Measurements from ENCODE around the gene NUDCD3.

NUDCD3 gene

DNA sequence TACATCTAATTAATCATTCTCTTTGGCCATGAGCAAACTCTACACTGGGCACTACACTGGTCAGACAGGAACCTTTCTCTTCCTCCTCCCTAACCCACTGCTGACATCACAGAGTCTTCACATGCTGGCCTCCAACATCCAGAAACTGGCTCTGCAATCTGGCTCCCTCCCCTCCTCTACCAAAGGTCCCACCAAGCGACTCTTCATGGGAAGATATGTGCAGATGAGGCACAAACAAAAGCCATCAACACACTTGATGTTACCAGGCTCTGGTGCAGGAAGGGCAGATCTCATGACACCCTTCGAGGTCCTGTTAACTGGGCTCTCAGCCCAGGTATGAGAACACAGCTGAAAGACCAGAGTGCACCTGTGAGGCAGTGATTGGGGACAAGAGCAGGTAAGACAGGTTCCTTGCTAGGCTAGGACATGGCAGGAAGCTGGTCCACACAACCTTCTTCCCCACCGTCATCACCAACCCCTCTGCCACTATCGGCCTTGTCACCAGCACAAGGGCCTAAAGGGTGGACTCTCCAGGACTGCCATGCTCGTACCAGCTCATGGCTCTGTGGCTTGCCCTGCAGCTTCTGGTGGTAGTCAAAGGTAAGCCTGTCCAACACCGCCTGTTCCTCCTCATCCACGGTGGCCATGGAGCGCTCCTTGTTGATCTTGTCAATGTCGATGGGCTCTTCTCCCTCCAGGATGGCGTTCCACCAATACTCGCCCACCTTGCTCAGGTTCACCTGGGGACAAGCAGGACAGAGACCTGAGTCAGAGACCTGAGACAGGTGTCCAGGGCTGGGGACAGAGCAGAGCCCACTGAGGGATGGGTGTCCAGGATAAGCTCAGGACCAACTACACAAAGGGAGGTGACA, 98.5 kb downstream of the NUDCD3 start:
- no peak overlapping the region for H3K4me3 ChIP-seq (ENCODE audit: low read depth, low read length)
- peaks cover 22% of the 10 kb centered on the region for H3K36me3 ChIP-seq (replicated peaks)
- DNase-seq, result no peak
- in situ Hi-C loops (cut with HindIII; ENCODE audit: low pct_ligation_motif_present, low sequenced_read_pairs), result no loop called here
- no peak overlapping the region for H3K27ac ChIP-seq
- TF ChIP-seq, protein P1, sequence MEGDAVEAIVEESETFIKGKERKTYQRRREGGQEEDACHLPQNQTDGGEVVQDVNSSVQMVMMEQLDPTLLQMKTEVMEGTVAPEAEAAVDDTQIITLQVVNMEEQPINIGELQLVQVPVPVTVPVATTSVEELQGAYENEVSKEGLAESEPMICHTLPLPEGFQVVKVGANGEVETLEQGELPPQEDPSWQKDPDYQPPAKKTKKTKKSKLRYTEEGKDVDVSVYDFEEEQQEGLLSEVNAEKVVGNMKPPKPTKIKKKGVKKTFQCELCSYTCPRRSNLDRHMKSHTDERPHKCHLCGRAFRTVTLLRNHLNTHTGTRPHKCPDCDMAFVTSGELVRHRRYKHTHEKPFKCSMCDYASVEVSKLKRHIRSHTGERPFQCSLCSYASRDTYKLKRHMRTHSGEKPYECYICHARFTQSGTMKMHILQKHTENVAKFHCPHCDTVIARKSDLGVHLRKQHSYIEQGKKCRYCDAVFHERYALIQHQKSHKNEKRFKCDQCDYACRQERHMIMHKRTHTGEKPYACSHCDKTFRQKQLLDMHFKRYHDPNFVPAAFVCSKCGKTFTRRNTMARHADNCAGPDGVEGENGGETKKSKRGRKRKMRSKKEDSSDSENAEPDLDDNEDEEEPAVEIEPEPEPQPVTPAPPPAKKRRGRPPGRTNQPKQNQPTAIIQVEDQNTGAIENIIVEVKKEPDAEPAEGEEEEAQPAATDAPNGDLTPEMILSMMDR (IDR thresholded peaks at IDR 0.05; ENCODE audit: low read depth, low read length, missing control alignments), result no peak
- no peaks in the 10 kb centered on the region for H3K27me3 ChIP-seq (replicated peaks)

- Histone ChIP-seq H3K4me3 (ENCODE audit: low read depth, low read length) (no peak overlapping the region), H3K27ac (no peak overlapping the region), H3K36me3 (replicated peaks) (peaks cover 22% of the 10 kb centered on the region), H3K27me3 (replicated peaks) (no peaks in the 10 kb centered on the region)
- TF ChIP-seq, protein P1 (IDR thresholded peaks at IDR 0.05; ENCODE audit: low read depth, low read length, missing control alignments), result no peak
- in situ Hi-C loops (cut with HindIII; ENCODE audit: low pct_ligation_motif_present, low sequenced_read_pairs), result no loop called here
- no peak for DNase-seq
Measured at GRCh38 chr7:44391171-44391570, 99.3 kb downstream of the NUDCD3 start.

DNA sequence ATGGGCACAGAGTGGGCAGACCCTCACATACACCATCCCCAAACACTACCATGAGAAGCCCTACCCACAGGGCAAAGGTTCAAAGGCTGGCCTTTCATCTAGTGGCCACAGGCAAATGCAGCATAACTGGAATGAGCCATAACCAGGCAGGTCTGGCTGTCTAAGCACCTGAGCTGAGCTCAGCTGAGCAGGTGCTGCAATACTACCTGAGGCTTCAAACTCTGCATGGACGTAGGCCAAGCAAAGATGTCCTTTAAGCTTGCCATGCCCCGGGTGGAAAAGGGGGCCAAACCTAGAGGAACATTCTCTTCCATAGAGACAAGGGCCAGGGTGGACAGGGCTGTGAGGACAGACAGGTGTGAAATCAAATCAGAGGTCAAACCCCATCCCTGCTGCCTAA, 99.8 kb downstream of the NUDCD3 start:
- Histone ChIP-seq H3K27me3 (replicated peaks) (no peaks in the 10 kb centered on the region), H3K27ac (no peak overlapping the region), H3K4me3 (ENCODE audit: low read depth, low read length) (no peak overlapping the region), H3K36me3 (replicated peaks) (peaks cover 22% of the 10 kb centered on the region)
- no peak for DNase-seq
- TF ChIP-seq, protein P1 (IDR thresholded peaks at IDR 0.05; ENCODE audit: low read depth, low read length, missing control alignments), result no peak
- in situ Hi-C loops (cut with HindIII; ENCODE audit: low pct_ligation_motif_present, low sequenced_read_pairs), result no loop called here

DNA sequence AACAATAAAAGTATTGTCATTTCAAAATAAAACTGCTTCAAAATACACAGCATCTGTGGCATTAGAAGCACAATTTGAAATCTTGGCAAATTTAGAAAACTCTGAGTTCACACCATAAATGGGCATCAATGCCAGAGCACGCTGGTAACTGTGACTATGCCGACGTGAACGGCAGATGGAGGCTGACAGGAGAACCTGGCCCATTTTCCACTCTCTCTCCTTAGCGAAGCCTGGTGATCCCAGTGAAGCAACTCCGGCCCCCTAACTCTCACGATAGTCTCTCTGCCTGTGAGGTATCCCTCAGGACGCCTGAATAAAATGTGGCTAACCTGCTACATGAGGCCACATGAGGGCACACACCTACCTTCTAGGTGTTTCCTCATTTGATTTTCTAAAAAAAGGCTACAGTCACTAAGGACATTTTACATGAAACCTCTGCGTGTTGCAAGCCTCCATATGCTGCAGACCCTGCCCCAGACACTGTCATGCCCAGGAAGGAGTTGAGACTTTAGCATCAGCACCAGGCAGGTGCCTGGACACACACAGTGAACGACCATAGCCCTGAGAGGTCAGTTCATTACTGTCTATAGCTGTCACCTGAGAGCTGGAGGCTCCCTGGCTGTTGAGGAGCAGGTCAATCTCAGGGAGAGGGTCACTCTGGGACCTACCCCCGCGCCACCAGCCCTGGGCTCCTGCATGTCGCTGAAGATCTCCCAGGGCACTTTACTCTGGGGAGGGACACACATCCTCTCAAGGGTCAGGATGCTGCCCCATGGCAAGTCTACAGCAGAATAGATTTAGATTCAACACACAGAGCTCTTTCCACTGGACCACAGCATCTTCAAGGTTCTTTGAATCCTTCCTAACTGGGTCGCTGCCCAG, 102.1 kb downstream of the NUDCD3 start:
- no peak for DNase-seq
- in situ Hi-C loops (cut with HindIII; ENCODE audit: low pct_ligation_motif_present, low sequenced_read_pairs), result no loop called here
- H3K36me3 ChIP-seq (replicated peaks), result peaks cover 25% of the 10 kb centered on the region
- TF ChIP-seq, protein P1 (IDR thresholded peaks at IDR 0.05; ENCODE audit: low read depth, low read length, missing control alignments), result no peak
- no peak overlapping the region for H3K4me3 ChIP-seq (ENCODE audit: low read depth, low read length)
- no peak overlapping the region for H3K27ac ChIP-seq
- no peaks in the 10 kb centered on the region for H3K27me3 ChIP-seq (replicated peaks)

GRCh38 chr7:44387389-44387788, 103.1 kb downstream of the NUDCD3 start:
- no peak for DNase-seq
- TF ChIP-seq, protein P1 (IDR thresholded peaks at IDR 0.05; ENCODE audit: low read depth, low read length, missing control alignments), result no peak
- H3K4me3 ChIP-seq (ENCODE audit: low read depth, low read length), result no peak overlapping the region
- H3K27me3 ChIP-seq (replicated peaks), result no peaks in the 10 kb centered on the region
- H3K36me3 ChIP-seq (replicated peaks), result peaks cover 23% of the 10 kb centered on the region
- H3K27ac ChIP-seq, result no peak overlapping the region
- in situ Hi-C loops (cut with HindIII; ENCODE audit: low pct_ligation_motif_present, low sequenced_read_pairs), result no loop called here
